Measurements from ENCODE around the gene TRIM9. TPM values are rescaled to one million over a fixed set of nuclear protein-coding genes. Genes with fewer than 3 reads are reported as not detected.

TRIM9 gene
- total and polyA plus RNA-seq, 9 of the 15 experiments (the other 6 are each of a cell fraction or from before 2014, with no cell fraction given): 0.03 to 0.15 (median 0.04) TPM; not detected in 4

GRCh38 chr14:50967790-50968189, 127.1 kb downstream of the TRIM9 start:
- no TSS peak for BruUV-seq (replicated peaks)
- Histone ChIP-seq H3K27me3 (ENCODE audit: control insufficient read depth in 2 of 2, insufficient read depth in 2 of 2, low read length in 2 of 2) (peaks cover 0 to 5% of the 10 kb centered on the region in 2 experiments; a peak in 2 of 5 replicates), H3K9me1 (ENCODE audit: control insufficient read depth, insufficient read depth, low read length) (no peaks in the 10 kb centered on the region), H3K4me2 (ENCODE audit: insufficient read depth, low read length) (no peak overlapping the region), H3K79me2 (ENCODE audit: control insufficient read depth, insufficient read depth, low read length) (no peaks in the 10 kb centered on the region), H4K20me1 (replicated peaks; ENCODE audit: control insufficient read depth, insufficient read depth, low read length) (no peaks in the 10 kb centered on the region), H2AFZ (ENCODE audit: low read depth, low read length) (no peak overlapping the region), H3K36me3 (ENCODE audit: control insufficient read depth, insufficient read depth, low read length) (no peaks in the 10 kb centered on the region), H3K4me3 (no peak overlapping the region), H3K4me1 (replicated peaks in 1 of 2; ENCODE audit: control insufficient read depth in 2 of 2, insufficient read depth in 2 of 2, low read length in 2 of 2) (no peaks in the 10 kb centered on the region), H3K9me3 (replicated peaks; ENCODE audit: control insufficient read depth, insufficient read depth, low read depth, low read length) (no peaks in the 10 kb centered on the region), H3K27ac (ENCODE audit: extremely low read depth, low read depth, low read length) (no peak overlapping the region), H3K9ac (ENCODE audit: insufficient read depth in 1 of 2, low read depth in 2 of 2, low read length in 2 of 2) (no peak overlapping the region)
- POLR2A ChIA-PET: no interaction called here
- TF ChIP-seq TFAP4 (CRISPR knock-in tag; IDR thresholded peaks at IDR 0.05; ENCODE audit: borderline replicate concordance) (no peak), FOXP1 (CRISPR knock-in tag; IDR thresholded peaks at IDR 0.05) (no peak), NR1H2 (CRISPR knock-in tag; IDR thresholded peaks at IDR 0.05) (no peak), ARID1B (IDR thresholded peaks at IDR 0.05) (no peak), MYC (IDR thresholded peaks at IDR 0.05; ENCODE audit: low read depth, low read length) (no peak), MYC (CRISPR knock-in tag; IDR thresholded peaks at IDR 0.05; ENCODE audit: borderline replicate concordance, low read depth) (no peak), SREBF1 (IDR thresholded peaks at IDR 0.05; ENCODE audit: borderline replicate concordance, low read depth, low read length) (no peak), ILK (tag; IDR thresholded peaks at IDR 0.05; ENCODE audit: borderline replicate concordance, low read depth) (no peak), RFX5 (IDR thresholded peaks at IDR 0.05; ENCODE audit: low read depth, low read length) (no peak), HNRNPUL1 (IDR thresholded peaks at IDR 0.05; ENCODE audit: low read length) (no peak), CBFA2T2 (conservative IDR thresholded peaks at IDR 0.05) (no peak), ZBTB33 (CRISPR knock-in tag; IDR thresholded peaks at IDR 0.05) (no peak), ZFPM2 (CRISPR knock-in tag; IDR thresholded peaks at IDR 0.05) (no peak), CAMTA2 (CRISPR knock-in tag; conservative IDR thresholded peaks at IDR 0.05) (no peak), ARID3B (CRISPR knock-in tag; IDR thresholded peaks at IDR 0.05; ENCODE audit: borderline replicate concordance) (no peak), FOXA1 (IDR thresholded peaks at IDR 0.05; ENCODE audit: borderline replicate concordance) (no peak), NFE2L1 (tag; IDR thresholded peaks at IDR 0.05; ENCODE audit: borderline replicate concordance, low read depth) (no peak), CREM (IDR thresholded peaks at IDR 0.05; ENCODE audit: low read depth) (no peak), SNIP1 (IDR thresholded peaks at IDR 0.05; ENCODE audit: low read depth) (no peak), NR2F6 (CRISPR knock-in tag; IDR thresholded peaks at IDR 0.05) (no peak), ARHGAP35 (IDR thresholded peaks at IDR 0.05; ENCODE audit: partially characterized antibody) (no peak)
- CTCF ChIA-PET (ENCODE audit: low intra/inter-chr PET ratio): no interaction called here
- intact Hi-C loops (cut with micrococcal nuclease): no loop called here
- FAIRE-seq: no peak
- in situ Hi-C loops (cut with MboI): no loop called here
- WGBS (ENCODE audit: insufficient coverage, low coverage, missing lambda C conversion rate): 0% methylated on average over 2 of the region's 2 CpGs
- no peak for DNase-seq (ENCODE audit: extremely low read depth in 1 of 4, low spot score in 3 of 4)
- no peak for ATAC-seq

All from K562 (cell line).